HEK293 (cell line): Measurements from ENCODE around the gene GPX8.

Experiments used
- FEZF1 ChIP-seq: fragments of 450-650 bp; formaldehyde crosslinking; IDR thresholded peaks from 2 replicates; pipeline ENCODE4 v1.5.1; 2016; ENCODE audit warnings: missing biosample characterization, missing genetic modification characterization
- KLF8 ChIP-seq: fragments of 450-650 bp; formaldehyde crosslinking; IDR thresholded peaks from 2 replicates; pipeline ENCODE4 v1.5.1; 2016; ENCODE audit warnings: missing biosample characterization, missing genetic modification characterization
- YY1 ChIP-seq: fragments of 450-650 bp; formaldehyde crosslinking; IDR thresholded peaks from 2 replicates; pipeline ENCODE4 v1.5.1; 2018; ENCODE audit warnings: missing biosample characterization, missing genetic modification characterization
- ZFP37 ChIP-seq: fragments of 450-650 bp; formaldehyde crosslinking; IDR thresholded peaks from 2 replicates; pipeline ENCODE4 v1.5.1; 2016; ENCODE audit warnings: missing biosample characterization, missing genetic modification characterization
- ZNF138 ChIP-seq: fragments of 450-650 bp; formaldehyde crosslinking; IDR thresholded peaks from 2 replicates; pipeline ENCODE4 v1.5.1; 2016; ENCODE audit warnings: missing biosample characterization, missing genetic modification characterization, borderline replicate concordance
- ZNF214 ChIP-seq: fragments of 450-650 bp; formaldehyde crosslinking; IDR thresholded peaks from 2 replicates; pipeline ENCODE4 v1.5.1; 2017; ENCODE audit warnings: missing biosample characterization, mild to moderate bottlenecking, missing genetic modification characterization, borderline replicate concordance
- ZNF354C ChIP-seq: fragments of 450-650 bp; formaldehyde crosslinking; IDR thresholded peaks from 2 replicates; pipeline ENCODE4 v1.5.1; 2016; ENCODE audit warnings: missing biosample characterization, missing genetic modification characterization, low read depth, borderline replicate concordance
- ZNF391 ChIP-seq: fragments of 450-650 bp; formaldehyde crosslinking; IDR thresholded peaks from 2 replicates; pipeline ENCODE4 v1.5.1; 2016; ENCODE audit warnings: low read depth, missing biosample characterization, missing genetic modification characterization, borderline replicate concordance
- ZNF404 ChIP-seq: fragments of 450-650 bp; formaldehyde crosslinking; IDR thresholded peaks from 2 replicates; pipeline ENCODE4 v1.5.1; 2017; ENCODE audit warnings: missing biosample characterization, missing genetic modification characterization
- ZNF433 ChIP-seq: fragments of 450-650 bp; formaldehyde crosslinking; IDR thresholded peaks from 2 replicates; pipeline ENCODE4 v1.5.1; 2016; ENCODE audit warnings: missing biosample characterization, missing genetic modification characterization, low read depth
- ZNF514 ChIP-seq: fragments of 450-650 bp; formaldehyde crosslinking; IDR thresholded peaks from 2 replicates; pipeline ENCODE4 v1.5.1; 2016; ENCODE audit warnings: missing biosample characterization, missing genetic modification characterization
- ZNF521 ChIP-seq: fragments of 450-650 bp; formaldehyde crosslinking; IDR thresholded peaks from 2 replicates; pipeline ENCODE4 v1.5.1; 2017; ENCODE audit warnings: missing biosample characterization, mild to moderate bottlenecking, missing genetic modification characterization
- ZNF529 ChIP-seq: fragments of 450-650 bp; formaldehyde crosslinking; IDR thresholded peaks from 2 replicates; pipeline ENCODE4 v1.5.1; 2017; ENCODE audit warnings: missing genetic modification characterization, missing biosample characterization; ENCODE audit not compliant: insufficient replicate concordance
- ZNF623 ChIP-seq: fragments of 450-650 bp; formaldehyde crosslinking; IDR thresholded peaks from 2 replicates; pipeline ENCODE4 v1.5.1; 2016; ENCODE audit warnings: missing biosample characterization, missing genetic modification characterization
- ZNF776 ChIP-seq: fragments of 450-650 bp; formaldehyde crosslinking; IDR thresholded peaks from 2 replicates; pipeline ENCODE4 v1.5.0; 2017; ENCODE audit warnings: missing biosample characterization, missing genetic modification characterization, borderline replicate concordance
- ZXDB ChIP-seq: fragments of 450-650 bp; formaldehyde crosslinking; IDR thresholded peaks from 2 replicates; pipeline ENCODE4 v1.5.1; 2016; ENCODE audit warnings: missing biosample characterization, missing genetic modification characterization
- TF ChIP-seq, protein P1 (sequence below): fragments of 450-650 bp; formaldehyde crosslinking; IDR thresholded peaks from 2 replicates; pipeline ENCODE4 v1.5.1; 2016; ENCODE audit warnings: missing biosample characterization, missing genetic modification characterization
- TF ChIP-seq, protein P2 (sequence below): fragments of 450-650 bp; formaldehyde crosslinking; IDR thresholded peaks from 2 replicates; pipeline ENCODE4 v1.5.1; 2016; ENCODE audit warnings: missing biosample characterization, missing genetic modification characterization, low read depth
- TF ChIP-seq, protein P3 (sequence below): fragments of 450-650 bp; formaldehyde crosslinking; IDR thresholded peaks from 2 replicates; pipeline ENCODE4 v1.5.1; 2016; ENCODE audit warnings: missing biosample characterization, missing genetic modification characterization
- TF ChIP-seq, protein P4 (sequence below): fragments of 450-650 bp; formaldehyde crosslinking; IDR thresholded peaks from 2 replicates; pipeline ENCODE4 v1.5.1; 2016; ENCODE audit warnings: missing biosample characterization, missing genetic modification characterization
- TF ChIP-seq, protein P5 (sequence below): fragments of 450-650 bp; IDR thresholded peaks from 2 replicates; pipeline ENCODE4 v1.5.1; 2018; ENCODE audit warnings: missing biosample characterization, missing genetic modification characterization
- TF ChIP-seq, protein P6 (sequence below): fragments of 450-650 bp; formaldehyde crosslinking; IDR thresholded peaks from 2 replicates; pipeline ENCODE4 v1.5.1; 2016; ENCODE audit warnings: missing biosample characterization, missing genetic modification characterization
- TF ChIP-seq, protein P7 (sequence below): fragments of 450-650 bp; IDR thresholded peaks from 2 replicates; pipeline ENCODE4 v1.5.1; 2018; ENCODE audit warnings: missing biosample characterization, mild to moderate bottlenecking, missing genetic modification characterization

The GPX8 gene

DNA sequence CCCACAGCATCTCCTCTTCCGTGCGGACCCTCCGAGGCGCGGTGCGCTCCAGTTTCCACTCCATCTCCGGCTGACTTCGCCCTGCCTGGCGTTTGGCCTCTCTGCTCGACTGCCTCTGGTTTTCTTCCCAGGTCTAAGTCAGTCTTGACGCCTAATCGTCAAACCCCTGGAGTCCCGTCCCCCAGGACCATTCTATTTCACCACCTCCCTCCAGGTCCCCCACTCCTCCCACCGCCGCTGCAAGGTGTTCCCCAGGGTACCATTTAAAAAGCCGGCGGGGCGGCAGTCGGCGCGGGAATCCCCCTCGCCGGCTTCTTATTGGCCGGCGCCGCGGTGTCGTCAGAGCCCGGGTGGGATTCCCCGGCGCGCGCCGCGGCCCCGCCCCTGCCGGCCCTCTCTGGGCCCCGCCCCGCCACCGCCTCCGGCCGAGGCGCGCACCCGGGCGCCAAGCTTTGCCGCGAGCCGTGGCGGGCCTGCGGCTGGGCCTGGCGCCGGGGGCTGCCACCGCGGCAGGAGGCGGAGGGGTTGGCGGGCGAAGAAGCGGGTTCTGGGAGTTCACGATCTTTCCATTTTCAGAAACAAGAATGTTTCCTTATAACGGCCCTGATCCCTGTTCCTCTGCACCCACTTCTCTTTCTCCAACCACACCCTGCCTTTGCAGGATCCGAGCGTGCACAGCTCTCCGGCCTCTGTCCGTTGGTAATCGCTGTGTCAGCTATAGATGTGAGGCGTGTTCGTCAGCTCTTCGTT, 13.1 kb downstream of the GPX8 start, which contains the start of gene CDC20B (continued):
- TF ChIP-seq YY1 (no peak), ZNF404 (no peak), ZNF529 (no peak), ZNF433 (no peak), ZNF776 (tag by site-specific recombination) (no peak), KLF8 (tag by site-specific recombination) (no peak; the same call in none of the 2 replicates), ZNF138 (no peak), ZNF214 (tag by site-specific recombination) (no peak), ZNF521 (tag by site-specific recombination) (no peak), ZXDB (tag by site-specific recombination) (peak; percentile 42), ZNF354C (tag by site-specific recombination) (no peak), ZNF623 (no peak), ZFP37 (tag by site-specific recombination) (no peak), ZNF391 (tag by site-specific recombination) (no peak), FEZF1 (tag by site-specific recombination) (no peak), ZNF514 (no peak)
- TF ChIP-seq, protein P1, sequence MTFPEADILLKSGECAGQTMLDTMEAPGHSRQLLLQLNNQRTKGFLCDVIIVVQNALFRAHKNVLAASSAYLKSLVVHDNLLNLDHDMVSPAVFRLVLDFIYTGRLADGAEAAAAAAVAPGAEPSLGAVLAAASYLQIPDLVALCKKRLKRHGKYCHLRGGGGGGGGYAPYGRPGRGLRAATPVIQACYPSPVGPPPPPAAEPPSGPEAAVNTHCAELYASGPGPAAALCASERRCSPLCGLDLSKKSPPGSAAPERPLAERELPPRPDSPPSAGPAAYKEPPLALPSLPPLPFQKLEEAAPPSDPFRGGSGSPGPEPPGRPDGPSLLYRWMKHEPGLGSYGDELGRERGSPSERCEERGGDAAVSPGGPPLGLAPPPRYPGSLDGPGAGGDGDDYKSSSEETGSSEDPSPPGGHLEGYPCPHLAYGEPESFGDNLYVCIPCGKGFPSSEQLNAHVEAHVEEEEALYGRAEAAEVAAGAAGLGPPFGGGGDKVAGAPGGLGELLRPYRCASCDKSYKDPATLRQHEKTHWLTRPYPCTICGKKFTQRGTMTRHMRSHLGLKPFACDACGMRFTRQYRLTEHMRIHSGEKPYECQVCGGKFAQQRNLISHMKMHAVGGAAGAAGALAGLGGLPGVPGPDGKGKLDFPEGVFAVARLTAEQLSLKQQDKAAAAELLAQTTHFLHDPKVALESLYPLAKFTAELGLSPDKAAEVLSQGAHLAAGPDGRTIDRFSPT (tag by site-specific recombination) = no peak
- TF ChIP-seq, protein P2, sequence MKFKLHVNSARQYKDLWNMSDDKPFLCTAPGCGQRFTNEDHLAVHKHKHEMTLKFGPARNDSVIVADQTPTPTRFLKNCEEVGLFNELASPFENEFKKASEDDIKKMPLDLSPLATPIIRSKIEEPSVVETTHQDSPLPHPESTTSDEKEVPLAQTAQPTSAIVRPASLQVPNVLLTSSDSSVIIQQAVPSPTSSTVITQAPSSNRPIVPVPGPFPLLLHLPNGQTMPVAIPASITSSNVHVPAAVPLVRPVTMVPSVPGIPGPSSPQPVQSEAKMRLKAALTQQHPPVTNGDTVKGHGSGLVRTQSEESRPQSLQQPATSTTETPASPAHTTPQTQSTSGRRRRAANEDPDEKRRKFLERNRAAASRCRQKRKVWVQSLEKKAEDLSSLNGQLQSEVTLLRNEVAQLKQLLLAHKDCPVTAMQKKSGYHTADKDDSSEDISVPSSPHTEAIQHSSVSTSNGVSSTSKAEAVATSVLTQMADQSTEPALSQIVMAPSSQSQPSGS = no peak
- TF ChIP-seq, protein P3, sequence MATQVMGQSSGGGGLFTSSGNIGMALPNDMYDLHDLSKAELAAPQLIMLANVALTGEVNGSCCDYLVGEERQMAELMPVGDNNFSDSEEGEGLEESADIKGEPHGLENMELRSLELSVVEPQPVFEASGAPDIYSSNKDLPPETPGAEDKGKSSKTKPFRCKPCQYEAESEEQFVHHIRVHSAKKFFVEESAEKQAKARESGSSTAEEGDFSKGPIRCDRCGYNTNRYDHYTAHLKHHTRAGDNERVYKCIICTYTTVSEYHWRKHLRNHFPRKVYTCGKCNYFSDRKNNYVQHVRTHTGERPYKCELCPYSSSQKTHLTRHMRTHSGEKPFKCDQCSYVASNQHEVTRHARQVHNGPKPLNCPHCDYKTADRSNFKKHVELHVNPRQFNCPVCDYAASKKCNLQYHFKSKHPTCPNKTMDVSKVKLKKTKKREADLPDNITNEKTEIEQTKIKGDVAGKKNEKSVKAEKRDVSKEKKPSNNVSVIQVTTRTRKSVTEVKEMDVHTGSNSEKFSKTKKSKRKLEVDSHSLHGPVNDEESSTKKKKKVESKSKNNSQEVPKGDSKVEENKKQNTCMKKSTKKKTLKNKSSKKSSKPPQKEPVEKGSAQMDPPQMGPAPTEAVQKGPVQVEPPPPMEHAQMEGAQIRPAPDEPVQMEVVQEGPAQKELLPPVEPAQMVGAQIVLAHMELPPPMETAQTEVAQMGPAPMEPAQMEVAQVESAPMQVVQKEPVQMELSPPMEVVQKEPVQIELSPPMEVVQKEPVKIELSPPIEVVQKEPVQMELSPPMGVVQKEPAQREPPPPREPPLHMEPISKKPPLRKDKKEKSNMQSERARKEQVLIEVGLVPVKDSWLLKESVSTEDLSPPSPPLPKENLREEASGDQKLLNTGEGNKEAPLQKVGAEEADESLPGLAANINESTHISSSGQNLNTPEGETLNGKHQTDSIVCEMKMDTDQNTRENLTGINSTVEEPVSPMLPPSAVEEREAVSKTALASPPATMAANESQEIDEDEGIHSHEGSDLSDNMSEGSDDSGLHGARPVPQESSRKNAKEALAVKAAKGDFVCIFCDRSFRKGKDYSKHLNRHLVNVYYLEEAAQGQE (tag by site-specific recombination) = no peak
- TF ChIP-seq, protein P4, sequence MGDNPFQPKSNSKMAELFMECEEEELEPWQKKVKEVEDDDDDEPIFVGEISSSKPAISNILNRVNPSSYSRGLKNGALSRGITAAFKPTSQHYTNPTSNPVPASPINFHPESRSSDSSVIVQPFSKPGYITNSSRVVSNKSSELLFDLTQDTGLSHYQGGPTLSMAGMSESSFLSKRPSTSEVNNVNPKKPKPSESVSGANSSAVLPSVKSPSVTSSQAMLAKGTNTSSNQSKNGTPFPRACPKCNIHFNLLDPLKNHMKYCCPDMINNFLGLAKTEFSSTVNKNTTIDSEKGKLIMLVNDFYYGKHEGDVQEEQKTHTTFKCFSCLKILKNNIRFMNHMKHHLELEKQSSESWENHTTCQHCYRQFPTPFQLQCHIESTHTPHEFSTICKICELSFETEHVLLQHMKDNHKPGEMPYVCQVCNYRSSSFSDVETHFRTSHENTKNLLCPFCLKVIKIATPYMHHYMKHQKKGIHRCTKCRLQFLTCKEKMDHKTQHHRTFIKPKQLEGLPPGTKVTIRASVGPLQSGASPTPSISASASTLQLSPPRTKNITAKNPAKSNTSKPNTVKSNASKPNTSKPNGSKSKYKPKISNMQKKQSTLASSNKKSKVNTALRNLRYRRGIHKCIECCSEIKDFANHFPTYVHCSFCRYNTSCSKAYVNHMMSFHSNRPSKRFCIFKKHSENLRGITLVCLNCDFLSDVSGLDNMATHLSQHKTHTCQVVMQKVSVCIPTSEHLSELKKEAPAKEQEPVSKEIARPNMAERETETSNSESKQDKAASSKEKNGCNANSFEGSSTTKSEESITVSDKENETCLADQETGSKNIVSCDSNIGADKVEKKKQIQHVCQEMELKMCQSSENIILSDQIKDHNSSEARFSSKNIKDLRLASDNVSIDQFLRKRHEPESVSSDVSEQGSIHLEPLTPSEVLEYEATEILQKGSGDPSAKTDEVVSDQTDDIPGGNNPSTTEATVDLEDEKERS (tag by site-specific recombination) = no peak
- TF ChIP-seq, protein P5, sequence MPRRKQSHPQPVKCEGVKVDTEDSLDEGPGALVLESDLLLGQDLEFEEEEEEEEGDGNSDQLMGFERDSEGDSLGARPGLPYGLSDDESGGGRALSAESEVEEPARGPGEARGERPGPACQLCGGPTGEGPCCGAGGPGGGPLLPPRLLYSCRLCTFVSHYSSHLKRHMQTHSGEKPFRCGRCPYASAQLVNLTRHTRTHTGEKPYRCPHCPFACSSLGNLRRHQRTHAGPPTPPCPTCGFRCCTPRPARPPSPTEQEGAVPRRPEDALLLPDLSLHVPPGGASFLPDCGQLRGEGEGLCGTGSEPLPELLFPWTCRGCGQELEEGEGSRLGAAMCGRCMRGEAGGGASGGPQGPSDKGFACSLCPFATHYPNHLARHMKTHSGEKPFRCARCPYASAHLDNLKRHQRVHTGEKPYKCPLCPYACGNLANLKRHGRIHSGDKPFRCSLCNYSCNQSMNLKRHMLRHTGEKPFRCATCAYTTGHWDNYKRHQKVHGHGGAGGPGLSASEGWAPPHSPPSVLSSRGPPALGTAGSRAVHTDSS (tag by site-specific recombination) = no peak
- TF ChIP-seq, protein P6, sequence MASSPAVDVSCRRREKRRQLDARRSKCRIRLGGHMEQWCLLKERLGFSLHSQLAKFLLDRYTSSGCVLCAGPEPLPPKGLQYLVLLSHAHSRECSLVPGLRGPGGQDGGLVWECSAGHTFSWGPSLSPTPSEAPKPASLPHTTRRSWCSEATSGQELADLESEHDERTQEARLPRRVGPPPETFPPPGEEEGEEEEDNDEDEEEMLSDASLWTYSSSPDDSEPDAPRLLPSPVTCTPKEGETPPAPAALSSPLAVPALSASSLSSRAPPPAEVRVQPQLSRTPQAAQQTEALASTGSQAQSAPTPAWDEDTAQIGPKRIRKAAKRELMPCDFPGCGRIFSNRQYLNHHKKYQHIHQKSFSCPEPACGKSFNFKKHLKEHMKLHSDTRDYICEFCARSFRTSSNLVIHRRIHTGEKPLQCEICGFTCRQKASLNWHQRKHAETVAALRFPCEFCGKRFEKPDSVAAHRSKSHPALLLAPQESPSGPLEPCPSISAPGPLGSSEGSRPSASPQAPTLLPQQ (tag by site-specific recombination) = peak; percentile 51
- TF ChIP-seq, protein P7, sequence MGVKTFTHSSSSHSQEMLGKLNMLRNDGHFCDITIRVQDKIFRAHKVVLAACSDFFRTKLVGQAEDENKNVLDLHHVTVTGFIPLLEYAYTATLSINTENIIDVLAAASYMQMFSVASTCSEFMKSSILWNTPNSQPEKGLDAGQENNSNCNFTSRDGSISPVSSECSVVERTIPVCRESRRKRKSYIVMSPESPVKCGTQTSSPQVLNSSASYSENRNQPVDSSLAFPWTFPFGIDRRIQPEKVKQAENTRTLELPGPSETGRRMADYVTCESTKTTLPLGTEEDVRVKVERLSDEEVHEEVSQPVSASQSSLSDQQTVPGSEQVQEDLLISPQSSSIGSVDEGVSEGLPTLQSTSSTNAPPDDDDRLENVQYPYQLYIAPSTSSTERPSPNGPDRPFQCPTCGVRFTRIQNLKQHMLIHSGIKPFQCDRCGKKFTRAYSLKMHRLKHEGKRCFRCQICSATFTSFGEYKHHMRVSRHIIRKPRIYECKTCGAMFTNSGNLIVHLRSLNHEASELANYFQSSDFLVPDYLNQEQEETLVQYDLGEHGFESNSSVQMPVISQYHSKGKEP (tag by site-specific recombination) = 0 out of 2 replicates have a peak, but pooled peaks have one; percentile 14
